ENCODE measurements around the gene OR14K1. TPM values are rescaled to one million over a fixed set of nuclear protein-coding genes. Genes with fewer than 3 reads are reported as not detected.
"Not testable (repeated sequence)": the region's sequence is repeated elsewhere in the genome, so short reads cannot be mapped to it uniquely, and the experiment has no call there.

OR14K1 gene, protein sequence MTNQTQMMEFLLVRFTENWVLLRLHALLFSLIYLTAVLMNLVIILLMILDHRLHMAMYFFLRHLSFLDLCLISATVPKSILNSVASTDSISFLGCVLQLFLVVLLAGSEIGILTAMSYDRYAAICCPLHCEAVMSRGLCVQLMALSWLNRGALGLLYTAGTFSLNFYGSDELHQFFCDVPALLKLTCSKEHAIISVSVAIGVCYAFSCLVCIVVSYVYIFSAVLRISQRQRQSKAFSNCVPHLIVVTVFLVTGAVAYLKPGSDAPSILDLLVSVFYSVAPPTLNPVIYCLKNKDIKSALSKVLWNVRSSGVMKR
- 1 to 10 TPM in 1 of 4 donors, under 1 TPM in 1, not detected in 2; 0.82 to 1.4 TPM for total RNA-seq

DNA sequence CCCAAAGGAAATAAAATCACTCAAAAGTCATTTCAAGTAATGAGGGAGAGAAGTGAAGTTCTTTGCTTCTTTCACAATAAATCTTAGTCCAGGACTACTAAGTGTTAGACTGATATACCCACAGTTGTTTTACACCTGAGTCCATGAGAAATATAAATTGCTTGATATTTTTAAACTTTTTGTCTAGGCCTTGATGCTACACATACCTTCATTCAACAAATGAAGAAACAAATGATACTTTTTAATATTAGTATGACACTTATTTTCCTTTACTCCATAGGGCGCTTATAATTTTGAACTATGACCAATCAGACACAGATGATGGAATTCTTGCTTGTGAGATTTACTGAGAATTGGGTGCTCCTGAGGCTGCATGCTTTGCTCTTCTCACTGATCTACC lies at the start of gene OR14K1:
Gene OR14K1 (plus strand): TSS at position 301 of the 400 bp plus-strand sequence. CDS start 0 bp downstream, at position 301.
- in situ Hi-C loops (cut with MboI; ENCODE audit: low pct_ligation_motif_present in 1 of 4, low pct_unique_long_range_greater_than_20kb in 1 of 4, low sequenced_read_pairs in 3 of 4) (no loop called here), intact Hi-C loops (cut with DNase I; ENCODE audit: low total_unique reads) (no loop called here)
- no peaks in the 10 kb centered on the region for H3K36me3 ChIP-seq
- H3K27ac ChIP-seq: no peak within 1 kb of the TSS
- DNase-seq: no peak
- no peaks in the 10 kb centered on the region for H3K27me3 ChIP-seq
- H3K9me3 ChIP-seq: no peaks in the 10 kb centered on the region
- TF ChIP-seq POLR2A (IDR thresholded peaks at IDR 0.05) (no peak), EP300 (IDR thresholded peaks at IDR 0.05; ENCODE audit: low read depth) (no peak), POLR2AphosphoS5 (IDR thresholded peaks at IDR 0.05) (no peak)
- TF ChIP-seq, protein P1, sequence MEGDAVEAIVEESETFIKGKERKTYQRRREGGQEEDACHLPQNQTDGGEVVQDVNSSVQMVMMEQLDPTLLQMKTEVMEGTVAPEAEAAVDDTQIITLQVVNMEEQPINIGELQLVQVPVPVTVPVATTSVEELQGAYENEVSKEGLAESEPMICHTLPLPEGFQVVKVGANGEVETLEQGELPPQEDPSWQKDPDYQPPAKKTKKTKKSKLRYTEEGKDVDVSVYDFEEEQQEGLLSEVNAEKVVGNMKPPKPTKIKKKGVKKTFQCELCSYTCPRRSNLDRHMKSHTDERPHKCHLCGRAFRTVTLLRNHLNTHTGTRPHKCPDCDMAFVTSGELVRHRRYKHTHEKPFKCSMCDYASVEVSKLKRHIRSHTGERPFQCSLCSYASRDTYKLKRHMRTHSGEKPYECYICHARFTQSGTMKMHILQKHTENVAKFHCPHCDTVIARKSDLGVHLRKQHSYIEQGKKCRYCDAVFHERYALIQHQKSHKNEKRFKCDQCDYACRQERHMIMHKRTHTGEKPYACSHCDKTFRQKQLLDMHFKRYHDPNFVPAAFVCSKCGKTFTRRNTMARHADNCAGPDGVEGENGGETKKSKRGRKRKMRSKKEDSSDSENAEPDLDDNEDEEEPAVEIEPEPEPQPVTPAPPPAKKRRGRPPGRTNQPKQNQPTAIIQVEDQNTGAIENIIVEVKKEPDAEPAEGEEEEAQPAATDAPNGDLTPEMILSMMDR (IDR thresholded peaks at IDR 0.05): no peak
- H3K4me3 ChIP-seq: no peak within 1 kb of the TSS
- no peaks in the 10 kb centered on the region for H3K4me1 ChIP-seq
- WGBS, 2 donors (ENCODE audit: low coverage in 1 of 2): 95 to 100% methylated on average over 1 of the region's 1 CpG

DNA sequence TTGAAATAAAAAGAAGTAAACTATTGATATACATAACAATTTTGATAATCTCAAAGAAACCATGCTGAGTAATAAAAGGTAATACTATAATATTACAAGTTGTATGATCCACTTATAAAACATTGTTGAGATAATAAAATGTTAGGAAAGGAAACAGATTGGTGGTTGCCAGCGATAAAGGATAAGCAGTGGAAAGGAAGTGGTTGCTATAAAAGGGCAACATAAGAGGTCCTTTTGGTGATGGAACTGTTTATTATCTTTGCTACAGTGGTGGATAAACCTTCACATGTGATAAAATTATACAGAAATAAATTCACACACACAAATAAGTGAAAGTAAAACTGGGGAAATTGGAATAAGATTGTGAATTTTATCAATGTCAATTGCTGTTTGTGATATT lies 37.1 kb upstream of the OR14K1 start:
- intact Hi-C loops (cut with DNase I; ENCODE audit: low total_unique reads): no loop called here
- Histone ChIP-seq H3K9me3 (no peaks in the 10 kb centered on the region), H3K4me3 (no peak overlapping the region), H3K36me3 (no peaks in the 10 kb centered on the region), H3K4me1 (no peaks in the 10 kb centered on the region), H3K27me3 (no peaks in the 10 kb centered on the region), H3K27ac (no peak overlapping the region)
- no peak for DNase-seq
- TF ChIP-seq, protein P1 (IDR thresholded peaks at IDR 0.05): no peak
- no peak for TF ChIP-seq POLR2A (IDR thresholded peaks at IDR 0.05)
- TF ChIP-seq POLR2AphosphoS5 (IDR thresholded peaks at IDR 0.05): no peak
- TF ChIP-seq EP300 (IDR thresholded peaks at IDR 0.05; ENCODE audit: low read depth): no peak
- 12 to 31% methylated on average over 1 of the region's 1 CpG for WGBS, 2 donors (ENCODE audit: low coverage in 1 of 2)
- in situ Hi-C loops (cut with MboI; ENCODE audit: low pct_ligation_motif_present in 1 of 4, low pct_unique_long_range_greater_than_20kb in 1 of 4, low sequenced_read_pairs in 3 of 4): no loop called here

DNA sequence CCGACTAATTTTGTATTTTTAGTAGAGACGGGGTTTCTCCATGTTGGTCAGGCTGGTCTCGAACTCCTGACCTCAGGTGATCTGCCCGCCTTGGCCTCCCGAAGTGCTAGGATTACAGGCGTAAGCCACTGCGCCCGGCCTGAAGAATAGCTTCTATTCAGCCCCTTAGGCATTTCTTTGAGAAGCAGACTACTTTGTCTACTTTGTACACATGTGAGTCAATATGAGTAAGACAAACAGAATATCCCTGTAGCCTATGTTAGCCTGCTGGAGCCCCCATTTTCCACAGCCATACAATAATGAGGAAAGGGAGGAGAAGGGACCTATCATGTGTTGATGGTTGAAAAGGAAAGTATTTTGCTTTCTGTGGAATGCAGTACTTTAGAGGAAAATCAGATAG lies 27.7 kb upstream of the OR14K1 start:
- in situ Hi-C loops (cut with MboI; ENCODE audit: low pct_ligation_motif_present in 1 of 4, low pct_unique_long_range_greater_than_20kb in 1 of 4, low sequenced_read_pairs in 3 of 4); H3K4me3 ChIP-seq: not testable (repeated sequence)
- WGBS, 2 donors (ENCODE audit: low coverage in 1 of 2): 98 to 100% methylated on average over 1 to 8 of the region's 8 CpGs

DNA sequence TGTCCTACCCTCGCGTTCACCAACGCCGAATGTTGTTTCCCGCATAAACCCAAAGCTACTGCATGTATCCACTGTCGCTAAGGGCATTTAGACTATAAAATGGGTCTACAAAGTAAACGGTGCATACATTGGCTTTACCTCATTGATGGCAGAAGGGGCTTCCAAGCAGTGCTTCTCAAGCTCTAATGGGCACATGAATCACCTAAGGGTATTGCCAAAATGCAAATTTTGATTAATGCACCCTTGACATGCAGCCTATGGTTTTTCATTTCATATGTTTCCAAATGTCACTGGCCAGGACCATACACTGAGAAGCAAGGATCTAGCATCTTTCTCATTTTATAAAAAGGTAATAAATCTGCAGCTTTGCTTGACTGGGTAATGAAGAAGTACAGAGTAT lies 24.7 kb upstream of the OR14K1 start:
- TF ChIP-seq POLR2AphosphoS5 (IDR thresholded peaks at IDR 0.05): no peak
- no peak for TF ChIP-seq POLR2A (IDR thresholded peaks at IDR 0.05)
- TF ChIP-seq, protein P1 (IDR thresholded peaks at IDR 0.05): no peak
- TF ChIP-seq EP300 (IDR thresholded peaks at IDR 0.05; ENCODE audit: low read depth): no peak
- Histone ChIP-seq H3K27ac (no peak overlapping the region), H3K4me3 (no peak overlapping the region), H3K27me3 (no peaks in the 10 kb centered on the region), H3K9me3 (no peaks in the 10 kb centered on the region), H3K36me3 (no peaks in the 10 kb centered on the region), H3K4me1 (no peaks in the 10 kb centered on the region)
- intact Hi-C loops (cut with DNase I; ENCODE audit: low total_unique reads) (no loop called here), in situ Hi-C loops (cut with MboI; ENCODE audit: low pct_ligation_motif_present in 1 of 4, low pct_unique_long_range_greater_than_20kb in 1 of 4, low sequenced_read_pairs in 3 of 4) (no loop called here)
- no peak for DNase-seq
- 94 to 96% methylated on average over 7 of the region's 7 CpGs for WGBS, 2 donors (ENCODE audit: low coverage in 1 of 2)

More for the DNA sequence above, 27.7 kb upstream of the OR14K1 start:
- DNase-seq; H3K4me1 ChIP-seq; H3K9me3 ChIP-seq; intact Hi-C loops (cut with DNase I; ENCODE audit: low total_unique reads); H3K27ac ChIP-seq; H3K36me3 ChIP-seq; H3K27me3 ChIP-seq: not testable (repeated sequence)

DNA sequence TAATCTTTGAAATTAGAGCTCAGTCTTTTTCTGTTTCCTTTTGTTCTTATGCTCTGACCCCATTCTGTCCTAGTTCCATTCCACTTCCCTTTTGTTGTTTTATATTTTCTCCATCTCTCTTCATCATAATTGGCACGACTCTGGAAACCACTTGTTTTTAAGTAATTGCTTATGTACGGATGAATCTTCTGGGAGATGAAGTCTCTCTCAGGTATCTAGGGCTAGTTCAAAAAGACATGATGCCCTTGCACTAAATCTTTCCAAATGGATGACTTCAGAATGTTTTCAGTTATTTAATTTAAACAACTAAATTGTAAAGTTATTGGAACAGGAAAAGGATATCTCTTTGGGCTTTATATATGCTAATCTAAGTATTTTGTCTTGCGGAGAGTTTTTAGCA lies 21.9 kb upstream of the OR14K1 start, which contains the start of gene OR6F1:
Gene OR6F1 (minus strand): TSS at position 101 of the 400 bp plus-strand sequence. CDS start 3,891 bp downstream, outside the sequence.
- H3K27ac ChIP-seq: no peak within 1 kb of the TSS
- in situ Hi-C loops (cut with MboI; ENCODE audit: low pct_ligation_motif_present in 1 of 4, low pct_unique_long_range_greater_than_20kb in 1 of 4, low sequenced_read_pairs in 3 of 4): no loop called here
- H3K4me3 ChIP-seq: no peak within 1 kb of the TSS
- H3K27me3 ChIP-seq: no peaks in the 10 kb centered on the region
- H3K36me3 ChIP-seq: no peaks in the 10 kb centered on the region
- intact Hi-C loops (cut with DNase I; ENCODE audit: low total_unique reads): no loop called here
- 89 to 94% methylated on average over 3 of the region's 3 CpGs for WGBS, 2 donors (ENCODE audit: low coverage in 1 of 2)
- DNase-seq: no peak
- TF ChIP-seq EP300 (IDR thresholded peaks at IDR 0.05; ENCODE audit: low read depth) (no peak), POLR2A (IDR thresholded peaks at IDR 0.05) (no peak), POLR2AphosphoS5 (IDR thresholded peaks at IDR 0.05) (no peak)
- TF ChIP-seq, protein P1 (IDR thresholded peaks at IDR 0.05): no peak
- H3K9me3 ChIP-seq: no peaks in the 10 kb centered on the region
- H3K4me1 ChIP-seq: no peaks in the 10 kb centered on the region

Measured in transverse colon (tissue), 4 donors.